ENCODE results near the gene MRPL58. TPM values are rescaled to one million over a fixed set of nuclear protein-coding genes. Genes with fewer than 3 reads are reported as not detected.
"Not testable (repeated sequence)": the region's sequence is repeated elsewhere in the genome, so short reads cannot be mapped to it uniquely, and the experiment has no call there.

The MRPL58 gene
- total RNA-seq, 1 donor from 2014 or later, result 25.1 TPM

DNA sequence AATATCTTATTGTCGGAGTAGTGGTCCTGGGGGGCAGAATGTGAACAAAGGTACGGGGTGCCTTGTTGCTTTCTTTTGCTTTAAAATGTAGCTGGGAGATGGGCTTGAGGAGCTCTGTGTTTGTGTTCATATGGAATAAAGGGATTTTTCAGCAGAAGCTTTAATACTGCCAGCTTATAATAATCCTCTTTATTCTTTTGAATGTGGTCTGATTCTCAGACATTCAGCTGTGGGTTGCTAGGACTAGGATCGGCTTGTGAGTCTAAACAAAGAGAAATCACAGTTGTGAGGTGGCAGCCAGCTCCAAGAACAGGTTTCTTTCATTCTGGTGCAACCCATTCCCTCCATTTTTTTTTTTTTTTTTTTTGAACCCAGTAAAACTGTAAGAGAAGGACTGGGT lies 7.2 kb downstream of the MRPL58 start:
- Mint-ChIP-seq H3K4me1 (ENCODE audit: unreplicated experiment) (no peaks in the 10 kb centered on the region), H3K27ac (ENCODE audit: unreplicated experiment) (no peak overlapping the region), H3K36me3 (ENCODE audit: unreplicated experiment) (peaks cover 18% of the 10 kb centered on the region), H3K9me3 (ENCODE audit: unreplicated experiment) (no peaks in the 10 kb centered on the region), H3K4me3 (ENCODE audit: unreplicated experiment) (no peak overlapping the region), H3K27me3 (ENCODE audit: unreplicated experiment) (no peaks in the 10 kb centered on the region)
- TF ChIP-seq CTCF (IDR thresholded peaks at IDR 0.05), result no peak
- no peak for DNase-seq (ENCODE audit: extremely low spot score, unreplicated experiment)

GRCh38 chr17:75020331-75021110 lies 8.1 kb downstream of the MRPL58 start:
- Mint-ChIP-seq H3K36me3 (ENCODE audit: unreplicated experiment) (peaks cover 18% of the 10 kb centered on the region), H3K27me3 (ENCODE audit: unreplicated experiment) (no peaks in the 10 kb centered on the region), H3K9me3 (ENCODE audit: unreplicated experiment) (no peaks in the 10 kb centered on the region), H3K4me1 (ENCODE audit: unreplicated experiment) (no peaks in the 10 kb centered on the region), H3K4me3 (ENCODE audit: unreplicated experiment) (no peak overlapping the region), H3K27ac (ENCODE audit: unreplicated experiment) (no peak overlapping the region)
- no peak for DNase-seq (ENCODE audit: extremely low spot score, unreplicated experiment)
- no peak for TF ChIP-seq CTCF (IDR thresholded peaks at IDR 0.05)

DNA sequence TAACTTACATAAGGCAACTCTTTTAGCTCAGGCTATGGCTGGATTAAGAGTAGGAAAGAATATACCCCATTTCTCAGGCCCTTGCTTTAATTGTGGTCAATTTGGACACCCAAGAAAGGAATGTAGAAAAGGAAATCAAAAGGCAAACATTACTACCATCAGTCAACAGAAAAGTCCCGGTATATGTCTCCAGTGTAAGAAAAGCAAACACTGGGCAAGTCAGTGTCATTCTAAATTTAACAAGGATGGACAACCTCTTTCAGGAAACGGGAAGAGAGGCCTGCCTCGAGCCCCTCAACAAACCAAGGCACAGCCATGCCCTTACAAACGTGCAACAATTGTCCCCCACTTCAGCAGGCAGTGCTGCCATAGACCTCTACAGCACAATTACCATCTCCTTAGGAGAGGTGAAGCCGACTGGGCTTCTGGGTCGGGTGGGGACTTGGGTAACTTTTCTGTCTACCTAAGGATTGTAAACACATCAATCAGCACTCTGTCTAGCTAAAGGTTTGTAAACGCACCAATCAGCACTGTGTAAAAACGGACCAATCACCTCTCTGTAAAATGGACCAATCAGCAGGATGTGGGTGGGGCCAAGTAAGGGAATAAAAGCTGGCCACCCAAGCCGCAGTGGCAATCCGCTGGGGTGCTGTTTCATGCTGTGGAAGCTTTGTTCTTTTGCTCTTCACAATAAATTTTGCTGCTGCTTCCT lies 12.4 kb downstream of the MRPL58 start:
- Mint-ChIP-seq H3K9me3 (ENCODE audit: unreplicated experiment) (no peaks in the 10 kb centered on the region), H3K27ac (ENCODE audit: unreplicated experiment) (no peak overlapping the region), H3K27me3 (ENCODE audit: unreplicated experiment) (no peaks in the 10 kb centered on the region), H3K4me1 (ENCODE audit: unreplicated experiment) (no peaks in the 10 kb centered on the region), H3K4me3 (ENCODE audit: unreplicated experiment) (no peak overlapping the region), H3K36me3 (ENCODE audit: unreplicated experiment) (peaks cover 15% of the 10 kb centered on the region)
- no peak for DNase-seq (ENCODE audit: extremely low spot score, unreplicated experiment)
- TF ChIP-seq CTCF (IDR thresholded peaks at IDR 0.05), result no peak

DNA sequence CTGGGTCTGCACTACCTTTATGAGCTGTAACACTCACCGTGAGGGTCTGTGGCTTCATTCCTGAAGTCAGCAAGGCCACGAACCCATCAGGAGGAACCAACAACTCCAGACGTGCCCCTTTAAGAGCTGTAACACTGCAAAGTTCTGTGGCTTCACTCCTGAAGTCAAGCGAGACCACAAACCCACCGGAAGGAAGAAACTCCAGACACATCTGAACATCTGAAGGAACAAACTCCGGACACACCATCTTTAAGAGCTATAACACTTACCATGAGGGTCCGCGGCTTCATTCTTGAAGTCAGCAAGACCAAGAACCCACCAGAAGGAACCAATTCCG lies 12.9 kb downstream of the MRPL58 start:
- H3K9me3 Mint-ChIP-seq (ENCODE audit: unreplicated experiment); H3K4me3 Mint-ChIP-seq (ENCODE audit: unreplicated experiment); H3K4me1 Mint-ChIP-seq (ENCODE audit: unreplicated experiment); DNase-seq (ENCODE audit: extremely low spot score, unreplicated experiment); H3K27me3 Mint-ChIP-seq (ENCODE audit: unreplicated experiment); H3K27ac Mint-ChIP-seq (ENCODE audit: unreplicated experiment): not testable (repeated sequence)
- H3K36me3 Mint-ChIP-seq (ENCODE audit: unreplicated experiment), result peaks cover 13% of the 10 kb centered on the region

- H3K27ac Mint-ChIP-seq (ENCODE audit: unreplicated experiment); H3K27me3 Mint-ChIP-seq (ENCODE audit: unreplicated experiment); DNase-seq (ENCODE audit: extremely low spot score, unreplicated experiment); H3K4me1 Mint-ChIP-seq (ENCODE audit: unreplicated experiment); H3K4me3 Mint-ChIP-seq (ENCODE audit: unreplicated experiment); H3K9me3 Mint-ChIP-seq (ENCODE audit: unreplicated experiment); H3K36me3 Mint-ChIP-seq (ENCODE audit: unreplicated experiment): not testable (repeated sequence)
Observed at GRCh38 chr17:75026650-75027049, 14.2 kb downstream of the MRPL58 start.

- Mint-ChIP-seq H3K27me3 (ENCODE audit: unreplicated experiment) (no peaks in the 10 kb centered on the region), H3K9me3 (ENCODE audit: unreplicated experiment) (peaks cover 5% of the 10 kb centered on the region), H3K4me1 (ENCODE audit: unreplicated experiment) (peaks cover 19% of the 10 kb centered on the region), H3K36me3 (ENCODE audit: unreplicated experiment) (no peaks in the 10 kb centered on the region), H3K4me3 (ENCODE audit: unreplicated experiment) (no peak overlapping the region), H3K27ac (ENCODE audit: unreplicated experiment) (no peak overlapping the region)
- DNase-seq (ENCODE audit: extremely low spot score, unreplicated experiment), result no peak
- no peak for TF ChIP-seq CTCF (IDR thresholded peaks at IDR 0.05)
Observed at GRCh38 chr17:75030161-75030560, 17.7 kb downstream of the MRPL58 start.
